Stimulated activated CD8-positive, alpha-beta memory T cell treated with anti-CD3 and anti-CD28 coated beads, Interleukin-15, amount 100 ng/mL, for 48 hours (primary cell): ENCODE data around the gene CACYBP.
A peak's percentile ranks its signal among the peaks of the same experiment; 100 is the strongest.
"Not testable (repeated sequence)": the region's sequence is repeated elsewhere in the genome, so short reads cannot be mapped to it uniquely, and the experiment has no call there.

ENCODE experiments used
- DNase-seq, 2 donors: peaks; one replicate each; pipeline ENCODE4 v3.0.0-alpha.2; 2020; ENCODE audit warnings: low read depth in 2 of 2

CACYBP gene

GRCh38 chr1:175009532-175009931 is 9.8 kb downstream of the CACYBP start:
- no peak for DNase-seq

DNA sequence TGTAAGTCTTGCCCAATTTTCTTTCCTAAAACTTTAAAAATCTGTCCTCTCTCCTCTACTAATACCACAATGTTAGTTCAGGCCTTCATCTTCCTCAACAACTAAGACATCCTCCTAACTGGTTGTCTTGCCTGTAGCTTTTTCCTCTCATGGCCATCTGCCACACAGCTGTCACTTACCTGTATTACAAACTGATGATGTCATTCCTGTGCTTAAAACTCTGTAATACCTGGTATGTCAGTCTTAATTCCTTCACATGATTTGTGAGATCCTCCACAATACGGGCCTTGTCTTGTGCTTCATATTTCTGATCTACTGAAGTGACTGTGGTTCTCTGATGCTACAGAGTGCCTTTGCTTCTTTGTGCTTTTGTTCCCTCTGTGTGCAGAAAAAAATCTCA is 13.7 kb downstream of the CACYBP start:
- DNase-seq = no peak

DNA sequence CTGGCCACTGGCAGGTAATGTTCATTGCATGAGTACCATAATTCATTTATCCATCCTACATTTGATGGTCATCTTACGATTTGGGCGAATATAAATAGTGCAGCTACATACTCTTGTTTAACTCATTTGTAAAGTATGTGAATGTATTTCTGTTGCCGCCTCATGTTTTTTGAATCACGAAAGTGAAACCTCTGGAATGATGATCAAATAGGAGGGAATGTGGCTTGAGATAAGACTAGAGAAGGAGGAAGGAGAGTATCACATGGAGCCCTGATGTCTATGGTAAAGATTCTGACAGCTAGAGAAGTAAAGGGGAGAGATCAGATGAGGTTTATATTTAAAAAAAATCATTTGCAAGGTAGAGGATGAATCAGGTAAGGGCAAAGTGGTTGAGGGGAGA is 15.5 kb downstream of the CACYBP start:
- DNase-seq = no peak

DNA sequence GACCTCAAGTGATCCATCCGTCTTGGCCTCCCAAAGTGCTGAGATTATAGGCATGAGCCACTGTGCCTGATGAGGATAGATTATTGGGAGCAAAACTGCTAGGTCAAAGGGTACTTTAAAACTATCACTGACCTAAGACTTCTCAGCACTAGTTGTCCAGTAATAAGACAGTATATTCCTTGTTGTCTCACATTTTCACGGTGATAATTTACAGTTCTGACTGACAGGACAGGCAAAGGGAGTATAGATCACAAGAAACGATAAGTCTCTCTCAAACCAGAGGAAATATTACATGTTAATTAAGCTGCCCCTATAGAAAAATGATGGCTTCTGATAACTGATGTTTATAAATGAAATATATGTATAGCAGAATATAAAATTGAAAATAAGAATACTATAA is 19.8 kb downstream of the CACYBP start:
- DNase-seq = no peak

- DNase-seq = peak; percentile 96 to 97
Observed at GRCh38 chr1:175023043-175023921, 23.5 kb downstream of the CACYBP start, which contains the start of gene MRPS14. TSS of gene MRPS14 (minus strand) at chr1:175023425. CDS start at chr1:175023408, 17 bp downstream.

GRCh38 chr1:175023922-175024242 is 24.1 kb downstream of the CACYBP start:
- not testable (repeated sequence) for DNase-seq

GRCh38 chr1:175024773-175025172 is 25.0 kb downstream of the CACYBP start:
- no peak for DNase-seq

DNA sequence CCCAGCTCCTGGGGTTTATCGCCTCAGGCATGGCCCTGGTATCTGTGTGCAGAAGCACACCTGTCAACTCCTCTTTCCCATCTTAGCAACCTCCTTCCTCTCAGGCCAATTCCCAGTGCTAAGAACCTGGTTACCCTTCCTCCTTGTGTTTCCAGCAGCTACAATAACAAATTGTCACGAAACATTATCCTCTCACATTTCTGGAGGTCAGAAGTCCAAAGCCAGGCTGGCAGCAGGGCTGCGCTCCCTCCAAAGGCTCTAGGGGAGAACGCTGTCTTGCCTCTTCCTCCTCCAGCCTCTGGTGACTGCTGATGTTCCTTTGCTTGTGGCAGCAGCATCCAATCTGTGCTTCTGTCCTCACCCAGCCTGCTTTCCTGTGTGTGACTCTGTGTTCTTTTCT is 34.2 kb downstream of the CACYBP start:
- no peak for DNase-seq

GRCh38 chr1:175034775-175035174 is 35.0 kb downstream of the CACYBP start:
- no peak for DNase-seq

DNA sequence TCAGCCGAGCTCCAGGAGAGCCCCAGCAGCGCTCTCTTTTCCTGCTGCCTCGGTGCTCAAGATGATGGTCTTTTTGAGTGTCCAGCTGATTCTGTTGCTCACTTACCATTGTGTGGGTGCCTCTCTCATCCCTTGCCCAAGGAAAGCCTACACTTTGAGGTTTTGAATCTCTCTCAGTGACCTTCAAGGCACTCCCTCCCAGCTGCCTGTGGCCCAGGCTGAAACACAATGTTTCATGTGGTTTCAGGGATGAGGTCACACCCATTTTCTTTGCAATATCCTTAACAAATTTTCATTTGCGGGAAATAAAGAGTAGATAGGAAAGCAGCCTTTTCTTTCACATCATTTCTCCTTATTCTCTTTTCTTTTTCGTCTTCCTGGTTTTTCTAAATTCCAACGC is 36.1 kb downstream of the CACYBP start:
- DNase-seq = no peak

- no peak for DNase-seq
Observed at GRCh38 chr1:175036476-175036875, 36.7 kb downstream of the CACYBP start.

- DNase-seq = no peak
Observed at GRCh38 chr1:175037416-175037815, 37.7 kb downstream of the CACYBP start.

DNA sequence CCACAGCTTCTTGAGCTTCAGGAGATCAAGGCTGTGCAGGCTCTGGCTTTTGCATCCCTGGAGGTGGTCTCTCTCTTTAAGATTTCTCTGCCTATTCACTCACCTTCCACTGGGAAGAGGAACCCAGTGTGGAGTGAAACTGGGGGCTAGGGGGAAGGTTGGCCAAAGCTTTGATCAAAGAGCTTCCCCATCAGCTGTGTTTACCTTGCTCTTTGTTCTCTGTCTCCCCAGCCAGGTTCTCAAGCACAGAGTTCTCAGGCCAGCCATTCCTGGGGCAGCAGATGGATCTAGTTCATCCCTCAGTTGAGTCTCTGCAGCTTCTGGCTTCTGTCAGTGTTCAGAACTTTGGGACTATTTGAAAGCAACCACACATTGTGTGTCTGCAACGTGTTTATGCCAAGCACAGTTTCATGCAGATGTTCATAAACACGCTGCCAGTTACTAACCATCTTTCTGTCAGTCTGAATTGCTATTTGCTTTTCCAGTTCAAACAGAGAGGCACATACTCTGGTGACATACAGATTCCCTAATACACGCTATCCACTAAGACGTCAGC is 40.7 kb downstream of the CACYBP start:
- no peak for DNase-seq

DNA sequence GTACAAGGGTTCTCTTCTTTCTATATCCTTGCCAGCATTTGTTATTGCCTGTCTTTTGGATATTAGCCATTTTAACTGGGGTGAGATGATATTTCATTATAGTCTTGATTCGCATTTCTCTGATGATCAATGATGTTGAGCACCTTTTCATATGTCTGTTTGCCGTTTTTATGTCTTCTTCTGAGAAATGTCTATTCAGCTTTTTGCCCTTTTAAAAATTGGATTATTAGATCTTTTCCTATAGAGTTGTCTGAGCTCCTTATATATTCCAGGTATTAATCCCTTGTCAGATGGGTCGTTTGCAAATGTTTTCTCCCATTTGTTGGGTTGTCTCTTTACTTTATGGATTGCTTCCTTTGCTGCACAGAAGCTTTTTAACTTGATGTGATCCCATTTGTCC is 42.9 kb downstream of the CACYBP start:
- no peak for DNase-seq

GRCh38 chr1:175043824-175044223 is 44.1 kb downstream of the CACYBP start:
- DNase-seq = no peak

GRCh38 chr1:175044591-175044990 is 44.8 kb downstream of the CACYBP start:
- not testable (repeated sequence) for DNase-seq

- DNase-seq = no peak
Observed at GRCh38 chr1:175045097-175045496, 45.4 kb downstream of the CACYBP start.

- no peak for DNase-seq
Observed at GRCh38 chr1:175045519-175045918, 45.8 kb downstream of the CACYBP start.

GRCh38 chr1:175050992-175051391 is 51.2 kb downstream of the CACYBP start:
- DNase-seq = no peak

DNA sequence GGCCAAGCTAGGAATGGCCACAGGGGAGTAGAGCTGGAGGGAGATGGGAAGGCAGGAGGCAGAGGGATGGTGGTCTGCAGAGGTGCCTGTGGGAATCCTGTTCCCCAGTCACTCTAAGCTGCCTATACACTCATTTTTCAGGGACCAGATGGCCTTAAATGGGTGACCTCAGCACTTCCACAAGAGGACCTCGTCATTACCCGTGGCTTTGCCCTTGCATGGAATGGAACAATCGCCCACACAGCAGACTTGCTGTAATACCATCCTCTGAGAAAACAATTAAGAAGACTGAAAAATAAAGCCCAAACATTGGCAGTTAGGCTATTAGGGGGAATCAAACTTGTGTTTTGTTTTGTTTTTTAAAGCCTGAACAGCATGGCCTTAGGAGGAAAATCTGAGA is 55.0 kb downstream of the CACYBP start:
- no peak for DNase-seq
